ENCODE measurements around the gene RBM8A.

DNA sequence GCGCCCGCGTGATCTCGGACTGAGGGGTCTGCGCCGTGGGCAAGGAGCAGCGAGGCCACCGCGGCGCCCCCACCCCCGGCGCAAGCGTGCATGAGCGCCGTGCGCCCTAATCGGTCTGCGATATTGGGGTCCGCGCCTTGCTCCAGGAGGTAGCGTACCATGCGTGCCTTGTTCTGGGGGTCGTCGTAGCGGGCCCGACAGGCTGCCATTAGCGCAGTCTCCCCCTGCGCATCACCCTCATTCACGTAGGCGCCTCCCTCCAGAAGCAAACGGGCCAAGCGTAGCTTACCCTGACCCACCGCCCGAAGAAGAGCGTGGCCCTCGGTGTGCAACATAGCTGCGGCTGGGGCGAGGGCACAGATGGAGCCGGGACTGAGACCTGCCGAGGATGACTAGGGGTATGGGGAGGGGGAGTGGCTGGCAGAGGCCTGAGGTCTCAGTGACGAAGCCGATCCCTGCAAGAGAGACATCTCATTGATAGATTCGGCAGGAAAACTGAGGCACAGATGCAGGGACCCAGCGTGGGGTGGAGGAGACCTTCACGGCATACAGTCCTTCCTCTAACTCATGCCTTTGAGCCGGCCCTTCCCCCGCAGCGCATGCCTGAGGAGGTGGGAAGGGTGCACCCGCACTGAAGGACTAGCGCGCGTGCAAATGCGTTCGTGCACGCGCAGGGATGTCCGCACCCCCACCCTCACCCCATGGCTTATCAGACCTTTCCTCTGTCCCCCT lies 34.3 kb upstream of the RBM8A start:
- TF ChIP-seq CSRNP3 (CRISPR knock-in tag; IDR thresholded peaks at IDR 0.05), result no peak
- TF ChIP-seq CSDC2 (CRISPR knock-in tag; IDR thresholded peaks at IDR 0.05), result no peak
- TF ChIP-seq TSHZ2 (CRISPR knock-in tag; IDR thresholded peaks at IDR 0.05), result no peak
- TF ChIP-seq RARB (CRISPR knock-in tag; IDR thresholded peaks at IDR 0.05), result no peak
- TF ChIP-seq TOX (CRISPR knock-in tag; IDR thresholded peaks at IDR 0.05; ENCODE audit: borderline replicate concordance), result no peak
- TF ChIP-seq ZFP30 (CRISPR knock-in tag; IDR thresholded peaks at IDR 0.05), result no peak
- TF ChIP-seq CREB5 (CRISPR knock-in tag; IDR thresholded peaks at IDR 0.05; ENCODE audit: low read depth), result no peak
- TF ChIP-seq ARNTL (CRISPR knock-in tag; IDR thresholded peaks at IDR 0.05; ENCODE audit: borderline replicate concordance, low read depth), result no peak
- no peak for TF ChIP-seq ZNF565 (CRISPR knock-in tag; conservative IDR thresholded peaks at IDR 0.05; ENCODE audit: low read depth)
- TF ChIP-seq ISL1 (CRISPR knock-in tag; IDR thresholded peaks at IDR 0.05), result no peak
- no peak for TF ChIP-seq ESRRG (CRISPR knock-in tag; IDR thresholded peaks at IDR 0.05)

All from SK-N-SH treated with all-trans-retinoic acid at 6 μM for 48 hours (cell line).